Measurements from ENCODE around the gene SETBP1.

DNA sequence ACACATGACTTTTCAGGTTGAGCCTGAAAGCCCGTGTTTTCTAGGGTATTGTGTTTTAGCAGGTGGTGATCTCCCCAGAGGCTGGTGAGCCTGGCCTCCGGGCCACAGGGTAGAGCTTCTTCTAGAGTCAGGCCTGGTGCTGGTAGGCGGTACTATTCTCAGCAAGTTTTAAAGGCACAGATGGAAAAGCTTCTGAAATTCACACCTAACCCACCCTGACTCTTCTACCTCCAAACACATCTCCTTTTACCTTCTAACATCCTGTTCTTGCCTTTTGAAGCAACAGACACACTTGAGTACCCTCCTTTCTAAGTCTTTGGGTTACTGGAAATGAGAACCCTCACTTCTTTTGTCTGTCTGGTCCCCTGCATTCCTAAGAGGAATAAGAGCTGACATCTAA, 191.1 kb downstream of the SETBP1 start:
- TF ChIP-seq, protein P1, sequence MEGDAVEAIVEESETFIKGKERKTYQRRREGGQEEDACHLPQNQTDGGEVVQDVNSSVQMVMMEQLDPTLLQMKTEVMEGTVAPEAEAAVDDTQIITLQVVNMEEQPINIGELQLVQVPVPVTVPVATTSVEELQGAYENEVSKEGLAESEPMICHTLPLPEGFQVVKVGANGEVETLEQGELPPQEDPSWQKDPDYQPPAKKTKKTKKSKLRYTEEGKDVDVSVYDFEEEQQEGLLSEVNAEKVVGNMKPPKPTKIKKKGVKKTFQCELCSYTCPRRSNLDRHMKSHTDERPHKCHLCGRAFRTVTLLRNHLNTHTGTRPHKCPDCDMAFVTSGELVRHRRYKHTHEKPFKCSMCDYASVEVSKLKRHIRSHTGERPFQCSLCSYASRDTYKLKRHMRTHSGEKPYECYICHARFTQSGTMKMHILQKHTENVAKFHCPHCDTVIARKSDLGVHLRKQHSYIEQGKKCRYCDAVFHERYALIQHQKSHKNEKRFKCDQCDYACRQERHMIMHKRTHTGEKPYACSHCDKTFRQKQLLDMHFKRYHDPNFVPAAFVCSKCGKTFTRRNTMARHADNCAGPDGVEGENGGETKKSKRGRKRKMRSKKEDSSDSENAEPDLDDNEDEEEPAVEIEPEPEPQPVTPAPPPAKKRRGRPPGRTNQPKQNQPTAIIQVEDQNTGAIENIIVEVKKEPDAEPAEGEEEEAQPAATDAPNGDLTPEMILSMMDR (IDR thresholded peaks at IDR 0.05; ENCODE audit: low read depth, low read length, poor library complexity, severe bottlenecking), result no peak
- TF ChIP-seq EZH2phosphoT487 (IDR thresholded peaks at IDR 0.05; ENCODE audit: borderline replicate concordance, low read length), result no peak
